Adrenal gland (tissue), 12 donors: ENCODE measurements around the gene ADD1. TPM values are rescaled to one million over a fixed set of nuclear protein-coding genes. Genes with fewer than 3 reads are reported as not detected.

Experiments
- DNase-seq, 7 donors: peaks; one replicate each; pipeline ENCODE4 v3.0.0-alpha.2; 2019 to 2020
- H3K27ac ChIP-seq, 5 donors: fragments of 200-600 bp; sonication (generic) in 4 of 5; 1 replicate in 3 of 5; 2 replicates in 2 of 5; pipeline versions ENCODE4 v1.5.1 to v1.8.0; 2016 to 2020; ENCODE audit warnings: mild to moderate bottlenecking in 1 of 5
- H3K27me3 ChIP-seq: fragments of 200-600 bp; 2 replicates; pipeline ENCODE4 v1.8.0; 2021
- H3K36me3 ChIP-seq, 2 donors: fragments of 200-600 bp; replicated peaks in 1 of 2; 1 replicate in 1 of 2; 2 replicates in 1 of 2; pipeline versions ENCODE4 v1.5.1 to v1.8.0; 2018 to 2022
- H3K4me1 ChIP-seq, 2 donors: fragments of 200-600 bp; replicated peaks in 1 of 2; 1 replicate in 1 of 2; 2 replicates in 1 of 2; pipeline versions ENCODE4 v1.5.1 to v1.8.0; 2018 to 2021
- H3K4me3 ChIP-seq, 4 donors: fragments of 200-600 bp; sonication (generic) in 3 of 4; one replicate each; pipeline ENCODE4 v1.5.1; 2016 to 2018
- H3K9me3 ChIP-seq, 3 donors: fragments of 200-600 bp; sonication (generic) in 1 of 3; replicated peaks in 1 of 3; 1 replicate in 2 of 3; 2 replicates in 1 of 3; pipeline versions ENCODE4 v1.5.1 to v1.8.0; 2016 to 2021
- POLR2A ChIP-seq, 2 donors: fragments of 450-650 bp; IDR thresholded peaks; one replicate each; pipeline ENCODE4 v1.6.1; 2017; ENCODE audit warnings: antibody characterized with exemption in 2 of 2, mild to moderate bottlenecking in 2 of 2, moderate library complexity in 1 of 2
- WGBS, 4 donors: extraction: QIAGEN DNeasy Blood & Tissue Kit in 2 of 4; methylation state at CpG; one replicate each; pipeline versions ENCODE4 v1.1.5 to v1.1.7; 2013 to 2017; 5-methylcytosine and 5-hydroxymethylcytosine counted together
- intact Hi-C, 2 donors: fragments of 100-400 bp; cut with DNase I; formaldehyde crosslinking; loops; one replicate each; pipeline versions ENCODE4 v1.14.1 to v1.15.0; 2022 to 2023
- polyA plus RNA-seq, 3 donors: library from polyadenylated mRNA; stranded (reverse); fragments of 200-250 nt in 2 of 3; fragments of 350-450 nt in 1 of 3; fragmentation: Illumina TruSeq in 1 of 3; extraction: RNeasy Lipid Tissue Mini Kit (QIAGEN cat#74804) in 1 of 3; gene quantifications; one replicate each; pipeline ENCODE4 v1.2.3, GENCODE V29; 2013 to 2014
- total RNA-seq, 9 donors: library from RNA; depleted of rRNA in 4 of 9; stranded (reverse); fragments of >200 nt in 4 of 9; fragments of 120-200 nt in 1 of 9; fragmentation: NEBNext Ultra II Directional in 1 of 9; extraction: Animal tissue kit (Norgen Biotek cat#: 25700) in 1 of 9; gene quantifications; one replicate each; pipeline versions ENCODE4 v1.1.0 to v1.2.4, GENCODE V29; 2013 to 2023
- TF ChIP-seq, protein P1 (sequence below), 6 experiments: fragments of 450-650 bp in 4 of 6; fragments of 200-600 bp in 2 of 6; sonication (generic) in 1 of 6; IDR thresholded peaks; 1 replicate in 5 of 6; 2 replicates in 1 of 6; pipeline versions ENCODE4 v1.5.1 to v1.8.0; 2016 to 2021; ENCODE audit warnings: antibody characterized with exemption in 6 of 6, mild to moderate bottlenecking in 2 of 6, moderate library complexity in 1 of 6
- donor health status: healthy with polysubstance abuse.
- donor health status: Bipolar disorder and iron deficiency.
- donor health status: DM: yes; HTN: yes; CAD: no.
- donor health status: DM: no; HTN: no; CAD: no.
- donor health status: DM: no; HTN: no; CAD: no.
- donor health status: DM: yes; HTN: yes; CAD: no.

ADD1 gene
- total and polyA plus RNA-seq, 12 donors: 134 to 468 (median 241) TPM

DNA sequence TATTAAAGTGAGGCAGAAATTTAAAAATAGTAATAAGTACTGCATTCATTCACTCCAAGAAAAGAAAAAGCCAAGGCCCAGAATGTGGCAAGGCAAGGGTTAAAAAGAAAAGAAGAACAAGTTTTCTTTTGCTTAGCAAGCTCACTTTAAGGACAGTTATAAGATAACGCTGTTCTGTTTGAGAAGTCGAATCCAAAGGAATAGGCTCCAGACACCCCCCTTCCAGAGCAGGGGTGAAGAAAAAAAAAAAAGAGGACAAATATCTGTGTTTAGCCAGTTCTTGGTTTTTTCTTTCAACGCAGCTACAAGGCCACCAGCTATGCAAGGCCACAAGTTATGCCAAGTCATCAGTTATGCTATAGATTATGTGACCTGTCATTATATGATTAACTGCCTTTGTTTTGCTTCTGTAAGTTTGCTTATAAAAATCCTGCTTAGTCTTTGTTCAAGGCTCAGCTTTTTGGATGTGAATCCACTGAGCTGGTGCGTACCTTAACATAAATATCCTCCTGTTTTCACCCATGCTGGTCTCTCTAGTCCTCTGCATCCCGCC lies 121.1 kb downstream of the ADD1 start:
- H3K9me3 ChIP-seq: no peaks in the 10 kb centered on the region
- H3K27me3 ChIP-seq: no peaks in the 10 kb centered on the region
- TF ChIP-seq, protein P1, sequence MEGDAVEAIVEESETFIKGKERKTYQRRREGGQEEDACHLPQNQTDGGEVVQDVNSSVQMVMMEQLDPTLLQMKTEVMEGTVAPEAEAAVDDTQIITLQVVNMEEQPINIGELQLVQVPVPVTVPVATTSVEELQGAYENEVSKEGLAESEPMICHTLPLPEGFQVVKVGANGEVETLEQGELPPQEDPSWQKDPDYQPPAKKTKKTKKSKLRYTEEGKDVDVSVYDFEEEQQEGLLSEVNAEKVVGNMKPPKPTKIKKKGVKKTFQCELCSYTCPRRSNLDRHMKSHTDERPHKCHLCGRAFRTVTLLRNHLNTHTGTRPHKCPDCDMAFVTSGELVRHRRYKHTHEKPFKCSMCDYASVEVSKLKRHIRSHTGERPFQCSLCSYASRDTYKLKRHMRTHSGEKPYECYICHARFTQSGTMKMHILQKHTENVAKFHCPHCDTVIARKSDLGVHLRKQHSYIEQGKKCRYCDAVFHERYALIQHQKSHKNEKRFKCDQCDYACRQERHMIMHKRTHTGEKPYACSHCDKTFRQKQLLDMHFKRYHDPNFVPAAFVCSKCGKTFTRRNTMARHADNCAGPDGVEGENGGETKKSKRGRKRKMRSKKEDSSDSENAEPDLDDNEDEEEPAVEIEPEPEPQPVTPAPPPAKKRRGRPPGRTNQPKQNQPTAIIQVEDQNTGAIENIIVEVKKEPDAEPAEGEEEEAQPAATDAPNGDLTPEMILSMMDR (IDR thresholded peaks at IDR 0.05): no peak
- TF ChIP-seq POLR2A (IDR thresholded peaks at IDR 0.05): no peak
- H3K4me1 ChIP-seq: peaks cover 12 to 22% of the 10 kb centered on the region in 2 donors
- 45 to 51% (median 50%) methylated on average over 5 of the region's 5 CpGs for WGBS, 4 donors
- H3K27ac ChIP-seq: no peak overlapping the region
- no peak for DNase-seq
- H3K4me3 ChIP-seq: peak overlapping the region in 1 of 4 donors; percentile 93
- intact Hi-C loops: no loop called here
- no peaks in the 10 kb centered on the region for H3K36me3 ChIP-seq

DNA sequence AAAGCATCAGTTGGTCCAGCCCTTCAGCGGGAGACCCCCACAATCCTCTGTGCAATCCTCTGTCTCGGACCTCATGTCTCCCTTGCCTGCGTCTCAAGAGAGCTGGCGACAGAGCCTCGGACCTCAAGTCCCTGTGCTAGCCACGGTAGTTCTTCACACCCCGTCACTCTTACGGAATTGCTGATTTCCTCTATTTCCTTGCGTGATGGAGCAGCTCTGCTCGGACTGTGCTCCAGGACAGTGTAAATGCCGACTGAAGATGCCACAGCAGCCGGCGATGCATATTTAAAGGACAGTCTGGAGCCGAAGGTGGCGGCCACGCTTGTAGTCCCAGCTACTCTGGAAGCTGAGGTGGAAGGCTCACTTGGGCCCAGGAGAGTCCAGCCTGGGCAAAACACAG lies 121.6 kb downstream of the ADD1 start:
- Histone ChIP-seq H3K4me3 (no peak overlapping the region), H3K27ac (no peak overlapping the region), H3K36me3 (no peaks in the 10 kb centered on the region), H3K4me1 (peaks cover 12 to 22% of the 10 kb centered on the region in 2 donors), H3K9me3 (no peaks in the 10 kb centered on the region), H3K27me3 (no peaks in the 10 kb centered on the region)
- TF ChIP-seq, protein P1 (IDR thresholded peaks at IDR 0.05): no peak
- no peak for TF ChIP-seq POLR2A (IDR thresholded peaks at IDR 0.05)
- DNase-seq: no peak
- WGBS, 4 donors: 87 to 91% (median 91%) methylated on average over 16 of the region's 16 CpGs
- intact Hi-C loops: no loop called here

DNA sequence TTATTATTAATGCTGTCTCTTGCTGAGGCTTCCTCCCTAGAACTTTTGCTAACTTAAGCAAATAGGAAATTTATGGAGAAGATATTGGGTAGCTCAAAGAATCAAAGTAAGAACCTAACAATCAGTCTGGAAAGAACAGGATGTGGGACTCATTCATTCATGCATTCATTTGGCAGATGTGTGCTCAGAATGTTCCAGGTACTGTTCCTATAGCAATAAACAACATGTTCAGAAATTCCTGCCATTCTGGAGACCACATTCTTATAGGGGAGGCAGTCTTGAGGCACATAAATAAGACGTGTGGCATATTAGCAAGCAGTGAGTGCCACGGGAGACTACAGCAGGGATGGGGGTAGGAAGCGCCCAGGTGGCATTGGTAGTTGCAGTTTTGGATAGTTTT lies 124.7 kb downstream of the ADD1 start:
- no peak overlapping the region for H3K27ac ChIP-seq
- peaks cover 0 to 8% of the 10 kb centered on the region in 2 donors for H3K4me1 ChIP-seq
- no peaks in the 10 kb centered on the region for H3K36me3 ChIP-seq
- intact Hi-C loops: no loop called here
- H3K9me3 ChIP-seq: no peaks in the 10 kb centered on the region
- TF ChIP-seq POLR2A (IDR thresholded peaks at IDR 0.05): no peak
- TF ChIP-seq, protein P1 (IDR thresholded peaks at IDR 0.05): no peak
- no peak overlapping the region for H3K4me3 ChIP-seq
- H3K27me3 ChIP-seq: no peaks in the 10 kb centered on the region
- 72 to 83% (median 78%) methylated on average over 3 of the region's 3 CpGs for WGBS, 4 donors
- no peak for DNase-seq

DNA sequence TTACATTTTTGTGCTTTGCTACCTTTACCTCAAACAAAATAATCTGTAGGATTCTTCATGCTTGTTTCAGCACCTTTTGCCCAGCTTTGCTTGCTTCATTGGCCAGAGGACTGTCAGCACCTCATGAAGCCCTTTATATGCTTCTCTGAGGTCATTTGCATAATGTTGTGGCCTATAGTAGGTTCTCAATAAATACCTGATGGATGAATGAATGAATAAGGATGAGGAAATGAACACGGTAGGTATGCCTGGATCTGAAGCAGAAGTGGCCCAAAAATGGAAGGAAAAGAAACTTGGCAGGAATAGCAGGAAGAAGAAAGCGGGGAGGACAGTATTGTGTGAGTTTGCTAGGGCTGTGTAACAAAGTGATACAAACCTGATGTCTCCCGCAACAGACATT lies 127.6 kb downstream of the ADD1 start:
- Histone ChIP-seq H3K36me3 (no peaks in the 10 kb centered on the region), H3K4me3 (no peak overlapping the region), H3K9me3 (no peaks in the 10 kb centered on the region), H3K27me3 (no peaks in the 10 kb centered on the region), H3K27ac (no peak overlapping the region), H3K4me1 (no peaks in the 10 kb centered on the region)
- intact Hi-C loops: no loop called here
- 88 to 93% (median 89%) methylated on average over 3 of the region's 3 CpGs for WGBS, 4 donors
- DNase-seq: no peak
- TF ChIP-seq, protein P1 (IDR thresholded peaks at IDR 0.05): no peak
- TF ChIP-seq POLR2A (IDR thresholded peaks at IDR 0.05): no peak
